ENCODE results near the gene RHOU.

DNA sequence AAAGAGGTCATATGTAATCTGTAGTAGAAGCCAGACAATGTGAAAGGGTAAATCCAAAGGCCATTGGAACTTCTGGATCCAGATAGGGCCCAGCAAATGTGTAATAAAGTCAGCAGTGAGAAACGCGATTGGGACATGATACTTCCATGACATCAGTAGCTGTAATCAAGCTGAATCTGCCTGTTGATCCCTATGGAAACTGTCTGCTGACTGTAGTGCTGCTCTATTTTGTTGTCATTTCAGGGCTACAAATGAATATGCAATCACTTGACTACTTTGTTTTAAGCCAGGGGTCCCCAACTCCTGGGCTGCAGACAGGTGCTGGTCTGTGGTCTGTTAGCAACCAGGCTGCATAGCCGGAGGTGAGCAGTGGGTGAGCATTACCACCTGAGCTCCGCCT lies 46.0 kb upstream of the RHOU start:
- TF ChIP-seq POLR2A (IDR thresholded peaks at IDR 0.05; ENCODE audit: low read length) (no peak), GATA1 (IDR thresholded peaks at IDR 0.05; ENCODE audit: low read depth, low read length) (no peak)
